ENCODE measurements around the gene IER3. TPM values are rescaled to one million over a fixed set of nuclear protein-coding genes. Genes with fewer than 3 reads are reported as not detected.

Gene IER3
- total and polyA plus RNA-seq, 2 of the 13 experiments (the other 11 are each of a cell fraction or from before 2014, with no cell fraction given), result 51.1 to 131 TPM

DNA sequence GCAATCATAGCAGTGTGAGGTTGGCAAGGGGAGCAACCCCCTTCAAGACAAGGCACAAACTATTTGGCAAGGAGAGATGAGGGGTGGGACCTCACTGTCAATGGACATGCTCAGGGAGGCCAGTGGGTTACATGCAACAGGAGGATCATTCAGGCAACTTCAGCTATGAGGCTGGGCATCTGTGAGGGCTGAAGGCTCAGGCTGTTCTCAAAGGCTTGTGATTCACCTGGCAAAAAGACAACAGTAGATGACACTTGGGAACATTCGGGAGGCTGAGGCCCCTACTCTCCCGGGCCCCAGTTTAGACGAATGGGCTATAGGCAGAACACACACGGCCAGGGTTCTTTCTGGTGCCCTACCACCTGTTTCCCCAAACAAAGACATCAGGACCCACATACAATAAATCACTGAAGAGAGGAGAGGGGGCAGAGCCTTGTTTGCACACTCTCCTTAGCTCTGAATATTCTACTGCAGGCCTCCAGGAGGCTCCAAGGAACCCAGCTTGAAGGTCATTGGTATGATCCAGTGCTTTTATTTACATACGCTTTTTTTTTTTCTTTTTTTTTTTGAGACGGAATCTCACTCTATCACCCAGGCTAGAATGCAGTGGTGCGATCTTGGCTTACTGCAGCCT is 16.3 kb downstream of the IER3 start (continued):
- TF ChIP-seq ZNF468 (CRISPR knock-in tag; IDR thresholded peaks at IDR 0.05), result no peak
- TF ChIP-seq ZNF264 (CRISPR knock-in tag; IDR thresholded peaks at IDR 0.05), result no peak
- TF ChIP-seq, protein P1, sequence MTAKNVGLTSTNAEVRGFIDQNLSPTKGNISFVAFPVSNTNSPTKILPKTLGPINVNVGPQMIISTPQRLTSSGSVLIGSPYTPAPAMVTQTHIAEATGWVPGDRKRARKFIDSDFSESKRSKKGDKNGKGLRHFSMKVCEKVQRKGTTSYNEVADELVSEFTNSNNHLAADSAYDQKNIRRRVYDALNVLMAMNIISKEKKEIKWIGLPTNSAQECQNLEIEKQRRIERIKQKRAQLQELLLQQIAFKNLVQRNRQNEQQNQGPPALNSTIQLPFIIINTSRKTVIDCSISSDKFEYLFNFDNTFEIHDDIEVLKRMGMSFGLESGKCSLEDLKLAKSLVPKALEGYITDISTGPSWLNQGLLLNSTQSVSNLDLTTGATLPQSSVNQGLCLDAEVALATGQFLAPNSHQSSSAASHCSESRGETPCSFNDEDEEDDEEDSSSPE (CRISPR knock-in tag; IDR thresholded peaks at IDR 0.05), result no peak
- TF ChIP-seq TCF12 (IDR thresholded peaks at IDR 0.05), result no peak
- no peak for TF ChIP-seq TCF12 (CRISPR knock-in tag; IDR thresholded peaks at IDR 0.05)
- no peak for TF ChIP-seq ZC3H13 (CRISPR knock-in tag; IDR thresholded peaks at IDR 0.05)
- no peak for TF ChIP-seq ZNF143 (CRISPR knock-in tag; IDR thresholded peaks at IDR 0.05)
- no peak for TF ChIP-seq ZIK1 (CRISPR knock-in tag; IDR thresholded peaks at IDR 0.05; ENCODE audit: borderline replicate concordance, low read depth)
- TF ChIP-seq, protein P2, sequence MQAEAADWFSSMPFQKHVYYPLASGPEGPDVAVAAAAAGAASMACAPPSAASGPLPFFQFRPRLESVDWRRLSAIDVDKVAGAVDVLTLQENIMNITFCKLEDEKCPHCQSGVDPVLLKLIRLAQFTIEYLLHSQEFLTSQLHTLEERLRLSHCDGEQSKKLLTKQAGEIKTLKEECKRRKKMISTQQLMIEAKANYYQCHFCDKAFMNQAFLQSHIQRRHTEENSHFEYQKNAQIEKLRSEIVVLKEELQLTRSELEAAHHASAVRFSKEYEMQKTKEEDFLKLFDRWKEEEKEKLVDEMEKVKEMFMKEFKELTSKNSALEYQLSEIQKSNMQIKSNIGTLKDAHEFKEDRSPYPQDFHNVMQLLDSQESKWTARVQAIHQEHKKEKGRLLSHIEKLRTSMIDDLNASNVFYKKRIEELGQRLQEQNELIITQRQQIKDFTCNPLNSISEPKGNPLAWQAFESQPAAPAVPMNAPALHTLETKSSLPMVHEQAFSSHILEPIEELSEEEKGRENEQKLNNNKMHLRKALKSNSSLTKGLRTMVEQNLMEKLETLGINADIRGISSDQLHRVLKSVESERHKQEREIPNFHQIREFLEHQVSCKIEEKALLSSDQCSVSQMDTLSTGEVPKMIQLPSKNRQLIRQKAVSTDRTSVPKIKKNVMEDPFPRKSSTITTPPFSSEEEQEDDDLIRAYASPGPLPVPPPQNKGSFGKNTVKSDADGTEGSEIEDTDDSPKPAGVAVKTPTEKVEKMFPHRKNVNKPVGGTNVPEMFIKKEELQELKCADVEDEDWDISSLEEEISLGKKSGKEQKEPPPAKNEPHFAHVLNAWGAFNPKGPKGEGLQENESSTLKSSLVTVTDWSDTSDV (CRISPR knock-in tag; IDR thresholded peaks at IDR 0.05), result no peak
- TF ChIP-seq, protein P3, sequence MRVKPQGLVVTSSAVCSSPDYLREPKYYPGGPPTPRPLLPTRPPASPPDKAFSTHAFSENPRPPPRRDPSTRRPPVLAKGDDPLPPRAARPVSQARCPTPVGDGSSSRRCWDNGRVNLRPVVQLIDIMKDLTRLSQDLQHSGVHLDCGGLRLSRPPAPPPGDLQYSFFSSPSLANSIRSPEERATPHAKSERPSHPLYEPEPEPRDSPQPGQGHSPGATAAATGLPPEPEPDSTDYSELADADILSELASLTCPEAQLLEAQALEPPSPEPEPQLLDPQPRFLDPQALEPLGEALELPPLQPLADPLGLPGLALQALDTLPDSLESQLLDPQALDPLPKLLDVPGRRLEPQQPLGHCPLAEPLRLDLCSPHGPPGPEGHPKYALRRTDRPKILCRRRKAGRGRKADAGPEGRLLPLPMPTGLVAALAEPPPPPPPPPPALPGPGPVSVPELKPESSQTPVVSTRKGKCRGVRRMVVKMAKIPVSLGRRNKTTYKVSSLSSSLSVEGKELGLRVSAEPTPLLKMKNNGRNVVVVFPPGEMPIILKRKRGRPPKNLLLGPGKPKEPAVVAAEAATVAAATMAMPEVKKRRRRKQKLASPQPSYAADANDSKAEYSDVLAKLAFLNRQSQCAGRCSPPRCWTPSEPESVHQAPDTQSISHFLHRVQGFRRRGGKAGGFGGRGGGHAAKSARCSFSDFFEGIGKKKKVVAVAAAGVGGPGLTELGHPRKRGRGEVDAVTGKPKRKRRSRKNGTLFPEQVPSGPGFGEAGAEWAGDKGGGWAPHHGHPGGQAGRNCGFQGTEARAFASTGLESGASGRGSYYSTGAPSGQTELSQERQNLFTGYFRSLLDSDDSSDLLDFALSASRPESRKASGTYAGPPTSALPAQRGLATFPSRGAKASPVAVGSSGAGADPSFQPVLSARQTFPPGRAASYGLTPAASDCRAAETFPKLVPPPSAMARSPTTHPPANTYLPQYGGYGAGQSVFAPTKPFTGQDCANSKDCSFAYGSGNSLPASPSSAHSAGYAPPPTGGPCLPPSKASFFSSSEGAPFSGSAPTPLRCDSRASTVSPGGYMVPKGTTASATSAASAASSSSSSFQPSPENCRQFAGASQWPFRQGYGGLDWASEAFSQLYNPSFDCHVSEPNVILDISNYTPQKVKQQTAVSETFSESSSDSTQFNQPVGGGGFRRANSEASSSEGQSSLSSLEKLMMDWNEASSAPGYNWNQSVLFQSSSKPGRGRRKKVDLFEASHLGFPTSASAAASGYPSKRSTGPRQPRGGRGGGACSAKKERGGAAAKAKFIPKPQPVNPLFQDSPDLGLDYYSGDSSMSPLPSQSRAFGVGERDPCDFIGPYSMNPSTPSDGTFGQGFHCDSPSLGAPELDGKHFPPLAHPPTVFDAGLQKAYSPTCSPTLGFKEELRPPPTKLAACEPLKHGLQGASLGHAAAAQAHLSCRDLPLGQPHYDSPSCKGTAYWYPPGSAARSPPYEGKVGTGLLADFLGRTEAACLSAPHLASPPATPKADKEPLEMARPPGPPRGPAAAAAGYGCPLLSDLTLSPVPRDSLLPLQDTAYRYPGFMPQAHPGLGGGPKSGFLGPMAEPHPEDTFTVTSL (CRISPR knock-in tag; IDR thresholded peaks at IDR 0.05; ENCODE audit: borderline replicate concordance), result no peak
- no peak for TF ChIP-seq MBNL3 (CRISPR knock-in tag; conservative IDR thresholded peaks at IDR 0.05)
- no peak for TF ChIP-seq POLR2A (IDR thresholded peaks at IDR 0.05; ENCODE audit: insufficient read depth in 1 of 2, low read depth in 2 of 2, low read length in 2 of 2)
- no peak for TF ChIP-seq ZNF746 (CRISPR knock-in tag; IDR thresholded peaks at IDR 0.05)
- no peak for TF ChIP-seq CREB1 (IDR thresholded peaks at IDR 0.05)
- no peak for TF ChIP-seq CREB1 (CRISPR knock-in tag; IDR thresholded peaks at IDR 0.05)
- TF ChIP-seq MIER2 (CRISPR knock-in tag; IDR thresholded peaks at IDR 0.05), result no peak
